Suprapubic skin (tissue), 3 donors: ENCODE results near the gene GDF11.

Source experiments
- EP300 ChIP-seq: sonication (generic); formaldehyde crosslinking; IDR thresholded peaks from one replicate; pipeline ENCODE4 v1.6.1; 2017; ENCODE audit warnings: antibody characterized with exemption
- TF ChIP-seq, protein P1 (sequence below), 2 donors: fragments of 200-600 bp in 1 of 2; fragments of 450-650 bp in 1 of 2; sonication (generic) in 1 of 2; IDR thresholded peaks; one replicate each; pipeline ENCODE4 v1.5.1; 2016 to 2019; ENCODE audit warnings: antibody characterized with exemption in 2 of 2, mild to moderate bottlenecking in 1 of 2, moderate library complexity in 1 of 2

DNA sequence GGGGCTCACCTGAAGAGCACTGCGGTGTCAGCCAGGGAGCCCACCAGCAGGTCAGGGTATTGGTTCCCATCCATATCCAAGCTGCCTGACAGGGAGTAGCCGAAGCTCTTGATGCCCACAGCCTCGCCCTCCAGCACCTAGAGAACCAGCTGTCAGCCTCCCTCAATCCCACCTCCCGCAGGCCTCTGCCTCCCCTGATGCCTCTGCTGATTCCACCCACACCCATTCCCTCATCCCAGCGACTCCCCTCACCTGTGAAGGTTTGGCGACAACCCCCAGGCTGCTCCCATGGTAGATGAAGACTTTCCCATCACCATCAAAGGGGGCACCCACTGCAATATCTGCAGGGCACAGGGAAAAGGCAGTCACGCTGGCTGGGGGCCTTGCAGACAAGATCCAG is 45.2 kb upstream of the GDF11 start:
- TF ChIP-seq, protein P1, sequence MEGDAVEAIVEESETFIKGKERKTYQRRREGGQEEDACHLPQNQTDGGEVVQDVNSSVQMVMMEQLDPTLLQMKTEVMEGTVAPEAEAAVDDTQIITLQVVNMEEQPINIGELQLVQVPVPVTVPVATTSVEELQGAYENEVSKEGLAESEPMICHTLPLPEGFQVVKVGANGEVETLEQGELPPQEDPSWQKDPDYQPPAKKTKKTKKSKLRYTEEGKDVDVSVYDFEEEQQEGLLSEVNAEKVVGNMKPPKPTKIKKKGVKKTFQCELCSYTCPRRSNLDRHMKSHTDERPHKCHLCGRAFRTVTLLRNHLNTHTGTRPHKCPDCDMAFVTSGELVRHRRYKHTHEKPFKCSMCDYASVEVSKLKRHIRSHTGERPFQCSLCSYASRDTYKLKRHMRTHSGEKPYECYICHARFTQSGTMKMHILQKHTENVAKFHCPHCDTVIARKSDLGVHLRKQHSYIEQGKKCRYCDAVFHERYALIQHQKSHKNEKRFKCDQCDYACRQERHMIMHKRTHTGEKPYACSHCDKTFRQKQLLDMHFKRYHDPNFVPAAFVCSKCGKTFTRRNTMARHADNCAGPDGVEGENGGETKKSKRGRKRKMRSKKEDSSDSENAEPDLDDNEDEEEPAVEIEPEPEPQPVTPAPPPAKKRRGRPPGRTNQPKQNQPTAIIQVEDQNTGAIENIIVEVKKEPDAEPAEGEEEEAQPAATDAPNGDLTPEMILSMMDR (IDR thresholded peaks at IDR 0.05) = no peak
- TF ChIP-seq EP300 = no peak
